ENCODE measurements around the gene STAG3.

- no peak for TF ChIP-seq CTCF (IDR thresholded peaks at IDR 0.05)
- no peak for TF ChIP-seq POLR2A (IDR thresholded peaks at IDR 0.05)
- TF ChIP-seq POLR2AphosphoS5 (IDR thresholded peaks at IDR 0.05; ENCODE audit: insufficient read depth in 1 of 2, low read depth in 1 of 2) = no peak
Observed at GRCh38 chr7:100248483-100248882, 70.8 kb downstream of the STAG3 start.
